ENCODE results near the gene PSMA7.

DNA sequence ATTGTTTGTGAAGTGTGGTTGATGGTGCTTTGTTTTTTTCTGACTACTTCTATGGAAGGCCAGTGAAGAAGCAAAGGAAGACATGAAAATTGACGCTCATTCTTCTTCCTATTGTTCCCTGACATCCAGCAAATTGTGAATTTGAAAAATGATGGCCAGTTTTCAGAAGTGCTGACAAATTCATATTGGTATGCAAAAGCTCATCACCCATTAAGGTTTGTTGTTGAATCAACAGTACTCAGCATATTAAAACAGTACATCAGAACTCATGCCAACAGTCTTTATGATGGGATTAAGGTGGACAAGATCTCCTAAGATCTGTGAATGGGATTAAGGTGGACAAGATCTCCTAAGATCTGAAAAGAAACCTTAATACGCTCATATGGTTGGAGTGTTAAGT, 38.6 kb upstream of the PSMA7 start:
- TF ChIP-seq, protein P1, sequence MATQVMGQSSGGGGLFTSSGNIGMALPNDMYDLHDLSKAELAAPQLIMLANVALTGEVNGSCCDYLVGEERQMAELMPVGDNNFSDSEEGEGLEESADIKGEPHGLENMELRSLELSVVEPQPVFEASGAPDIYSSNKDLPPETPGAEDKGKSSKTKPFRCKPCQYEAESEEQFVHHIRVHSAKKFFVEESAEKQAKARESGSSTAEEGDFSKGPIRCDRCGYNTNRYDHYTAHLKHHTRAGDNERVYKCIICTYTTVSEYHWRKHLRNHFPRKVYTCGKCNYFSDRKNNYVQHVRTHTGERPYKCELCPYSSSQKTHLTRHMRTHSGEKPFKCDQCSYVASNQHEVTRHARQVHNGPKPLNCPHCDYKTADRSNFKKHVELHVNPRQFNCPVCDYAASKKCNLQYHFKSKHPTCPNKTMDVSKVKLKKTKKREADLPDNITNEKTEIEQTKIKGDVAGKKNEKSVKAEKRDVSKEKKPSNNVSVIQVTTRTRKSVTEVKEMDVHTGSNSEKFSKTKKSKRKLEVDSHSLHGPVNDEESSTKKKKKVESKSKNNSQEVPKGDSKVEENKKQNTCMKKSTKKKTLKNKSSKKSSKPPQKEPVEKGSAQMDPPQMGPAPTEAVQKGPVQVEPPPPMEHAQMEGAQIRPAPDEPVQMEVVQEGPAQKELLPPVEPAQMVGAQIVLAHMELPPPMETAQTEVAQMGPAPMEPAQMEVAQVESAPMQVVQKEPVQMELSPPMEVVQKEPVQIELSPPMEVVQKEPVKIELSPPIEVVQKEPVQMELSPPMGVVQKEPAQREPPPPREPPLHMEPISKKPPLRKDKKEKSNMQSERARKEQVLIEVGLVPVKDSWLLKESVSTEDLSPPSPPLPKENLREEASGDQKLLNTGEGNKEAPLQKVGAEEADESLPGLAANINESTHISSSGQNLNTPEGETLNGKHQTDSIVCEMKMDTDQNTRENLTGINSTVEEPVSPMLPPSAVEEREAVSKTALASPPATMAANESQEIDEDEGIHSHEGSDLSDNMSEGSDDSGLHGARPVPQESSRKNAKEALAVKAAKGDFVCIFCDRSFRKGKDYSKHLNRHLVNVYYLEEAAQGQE (IDR thresholded peaks at IDR 0.05; ENCODE audit: low read depth, low read length), result no peak
- no peak for TF ChIP-seq EZH2phosphoT487 (IDR thresholded peaks at IDR 0.05; ENCODE audit: borderline replicate concordance, low read depth)
- TF ChIP-seq, protein P2, sequence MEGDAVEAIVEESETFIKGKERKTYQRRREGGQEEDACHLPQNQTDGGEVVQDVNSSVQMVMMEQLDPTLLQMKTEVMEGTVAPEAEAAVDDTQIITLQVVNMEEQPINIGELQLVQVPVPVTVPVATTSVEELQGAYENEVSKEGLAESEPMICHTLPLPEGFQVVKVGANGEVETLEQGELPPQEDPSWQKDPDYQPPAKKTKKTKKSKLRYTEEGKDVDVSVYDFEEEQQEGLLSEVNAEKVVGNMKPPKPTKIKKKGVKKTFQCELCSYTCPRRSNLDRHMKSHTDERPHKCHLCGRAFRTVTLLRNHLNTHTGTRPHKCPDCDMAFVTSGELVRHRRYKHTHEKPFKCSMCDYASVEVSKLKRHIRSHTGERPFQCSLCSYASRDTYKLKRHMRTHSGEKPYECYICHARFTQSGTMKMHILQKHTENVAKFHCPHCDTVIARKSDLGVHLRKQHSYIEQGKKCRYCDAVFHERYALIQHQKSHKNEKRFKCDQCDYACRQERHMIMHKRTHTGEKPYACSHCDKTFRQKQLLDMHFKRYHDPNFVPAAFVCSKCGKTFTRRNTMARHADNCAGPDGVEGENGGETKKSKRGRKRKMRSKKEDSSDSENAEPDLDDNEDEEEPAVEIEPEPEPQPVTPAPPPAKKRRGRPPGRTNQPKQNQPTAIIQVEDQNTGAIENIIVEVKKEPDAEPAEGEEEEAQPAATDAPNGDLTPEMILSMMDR (IDR thresholded peaks at IDR 0.05), result no peak
- no peak for TF ChIP-seq NFIC (IDR thresholded peaks at IDR 0.05; ENCODE audit: borderline replicate concordance)
- TF ChIP-seq, protein P3, sequence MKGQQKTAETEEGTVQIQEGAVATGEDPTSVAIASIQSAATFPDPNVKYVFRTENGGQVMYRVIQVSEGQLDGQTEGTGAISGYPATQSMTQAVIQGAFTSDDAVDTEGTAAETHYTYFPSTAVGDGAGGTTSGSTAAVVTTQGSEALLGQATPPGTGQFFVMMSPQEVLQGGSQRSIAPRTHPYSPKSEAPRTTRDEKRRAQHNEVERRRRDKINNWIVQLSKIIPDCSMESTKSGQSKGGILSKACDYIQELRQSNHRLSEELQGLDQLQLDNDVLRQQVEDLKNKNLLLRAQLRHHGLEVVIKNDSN (IDR thresholded peaks at IDR 0.05; ENCODE audit: borderline replicate concordance, low read depth), result no peak
- TF ChIP-seq, protein P4, sequence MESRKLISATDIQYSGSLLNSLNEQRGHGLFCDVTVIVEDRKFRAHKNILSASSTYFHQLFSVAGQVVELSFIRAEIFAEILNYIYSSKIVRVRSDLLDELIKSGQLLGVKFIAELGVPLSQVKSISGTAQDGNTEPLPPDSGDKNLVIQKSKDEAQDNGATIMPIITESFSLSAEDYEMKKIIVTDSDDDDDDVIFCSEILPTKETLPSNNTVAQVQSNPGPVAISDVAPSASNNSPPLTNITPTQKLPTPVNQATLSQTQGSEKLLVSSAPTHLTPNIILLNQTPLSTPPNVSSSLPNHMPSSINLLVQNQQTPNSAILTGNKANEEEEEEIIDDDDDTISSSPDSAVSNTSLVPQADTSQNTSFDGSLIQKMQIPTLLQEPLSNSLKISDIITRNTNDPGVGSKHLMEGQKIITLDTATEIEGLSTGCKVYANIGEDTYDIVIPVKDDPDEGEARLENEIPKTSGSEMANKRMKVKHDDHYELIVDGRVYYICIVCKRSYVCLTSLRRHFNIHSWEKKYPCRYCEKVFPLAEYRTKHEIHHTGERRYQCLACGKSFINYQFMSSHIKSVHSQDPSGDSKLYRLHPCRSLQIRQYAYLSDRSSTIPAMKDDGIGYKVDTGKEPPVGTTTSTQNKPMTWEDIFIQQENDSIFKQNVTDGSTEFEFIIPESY (IDR thresholded peaks at IDR 0.05; ENCODE audit: borderline replicate concordance, low read depth), result no peak
- no peak for TF ChIP-seq POLR2AphosphoS5 (IDR thresholded peaks at IDR 0.05; ENCODE audit: low read depth, low read length)
